WTC11 (cell line): ENCODE results near the gene ARHGAP6.

Source experiments
- USF2 ChIP-seq: sonication (generic); formaldehyde crosslinking; IDR thresholded peaks from 2 replicates; pipeline ENCODE4 v1.8.1; 2023; ENCODE audit warnings: mild to moderate bottlenecking, missing genetic modification reagents, moderate library complexity
- TF ChIP-seq, protein P1 (sequence below): fragments of 200-600 bp; IDR thresholded peaks from 2 replicates; pipeline ENCODE4 v1.8.0; 2022; ENCODE audit warnings: antibody characterized with exemption

GRCh38 chrX:11189097-11189496 lies 476.6 kb downstream of the ARHGAP6 start:
- TF ChIP-seq, protein P1, sequence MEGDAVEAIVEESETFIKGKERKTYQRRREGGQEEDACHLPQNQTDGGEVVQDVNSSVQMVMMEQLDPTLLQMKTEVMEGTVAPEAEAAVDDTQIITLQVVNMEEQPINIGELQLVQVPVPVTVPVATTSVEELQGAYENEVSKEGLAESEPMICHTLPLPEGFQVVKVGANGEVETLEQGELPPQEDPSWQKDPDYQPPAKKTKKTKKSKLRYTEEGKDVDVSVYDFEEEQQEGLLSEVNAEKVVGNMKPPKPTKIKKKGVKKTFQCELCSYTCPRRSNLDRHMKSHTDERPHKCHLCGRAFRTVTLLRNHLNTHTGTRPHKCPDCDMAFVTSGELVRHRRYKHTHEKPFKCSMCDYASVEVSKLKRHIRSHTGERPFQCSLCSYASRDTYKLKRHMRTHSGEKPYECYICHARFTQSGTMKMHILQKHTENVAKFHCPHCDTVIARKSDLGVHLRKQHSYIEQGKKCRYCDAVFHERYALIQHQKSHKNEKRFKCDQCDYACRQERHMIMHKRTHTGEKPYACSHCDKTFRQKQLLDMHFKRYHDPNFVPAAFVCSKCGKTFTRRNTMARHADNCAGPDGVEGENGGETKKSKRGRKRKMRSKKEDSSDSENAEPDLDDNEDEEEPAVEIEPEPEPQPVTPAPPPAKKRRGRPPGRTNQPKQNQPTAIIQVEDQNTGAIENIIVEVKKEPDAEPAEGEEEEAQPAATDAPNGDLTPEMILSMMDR: no peak
- no peak for TF ChIP-seq USF2 (CRISPR knock-in tag)
